ENCODE data around the gene SFSWAP.
"Not testable (repeated sequence)": the region's sequence is repeated elsewhere in the genome, so short reads cannot be mapped to it uniquely, and the experiment has no call there.

Gene SFSWAP

DNA sequence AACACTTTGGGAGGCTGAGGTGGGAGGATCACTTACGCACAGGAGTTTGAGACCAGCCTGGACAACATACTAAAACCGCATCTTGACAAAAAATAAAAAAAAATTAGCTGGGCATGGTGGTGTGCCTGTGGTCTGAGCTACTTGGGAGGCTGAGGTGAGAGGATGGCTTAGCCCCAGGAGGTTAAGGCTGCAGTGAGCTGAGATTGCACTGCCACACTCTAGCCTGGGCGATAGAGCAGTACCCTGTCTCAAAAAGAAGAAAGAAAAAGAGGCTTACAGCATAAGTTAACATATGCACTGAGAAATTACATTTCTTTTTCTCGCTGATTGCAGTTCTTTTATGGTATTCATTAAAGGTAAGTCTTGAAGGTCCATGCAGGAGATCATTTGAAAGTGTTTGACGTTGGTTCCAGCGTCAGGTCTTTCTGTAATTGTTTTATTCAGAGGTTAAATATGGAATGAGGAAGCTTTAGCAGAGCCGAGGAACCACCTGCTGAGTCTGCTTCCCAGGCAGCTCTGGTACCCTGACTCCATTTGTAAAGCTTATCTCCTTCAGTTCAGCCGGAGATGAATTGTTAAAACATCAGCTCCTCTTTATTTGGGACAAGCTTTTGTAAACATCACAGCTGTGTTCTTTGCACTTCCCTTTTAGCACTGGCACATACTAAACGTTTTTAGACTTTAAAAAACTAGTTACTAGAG, 18.5 kb downstream of the SFSWAP start:
- DNase-seq (ENCODE audit: insufficient read length, low spot score), result no peak
- FAIRE-seq, result no peak
- TF ChIP-seq POLR2A (IDR thresholded peaks at IDR 0.05; ENCODE audit: low read depth, low read length), result no peak

DNA sequence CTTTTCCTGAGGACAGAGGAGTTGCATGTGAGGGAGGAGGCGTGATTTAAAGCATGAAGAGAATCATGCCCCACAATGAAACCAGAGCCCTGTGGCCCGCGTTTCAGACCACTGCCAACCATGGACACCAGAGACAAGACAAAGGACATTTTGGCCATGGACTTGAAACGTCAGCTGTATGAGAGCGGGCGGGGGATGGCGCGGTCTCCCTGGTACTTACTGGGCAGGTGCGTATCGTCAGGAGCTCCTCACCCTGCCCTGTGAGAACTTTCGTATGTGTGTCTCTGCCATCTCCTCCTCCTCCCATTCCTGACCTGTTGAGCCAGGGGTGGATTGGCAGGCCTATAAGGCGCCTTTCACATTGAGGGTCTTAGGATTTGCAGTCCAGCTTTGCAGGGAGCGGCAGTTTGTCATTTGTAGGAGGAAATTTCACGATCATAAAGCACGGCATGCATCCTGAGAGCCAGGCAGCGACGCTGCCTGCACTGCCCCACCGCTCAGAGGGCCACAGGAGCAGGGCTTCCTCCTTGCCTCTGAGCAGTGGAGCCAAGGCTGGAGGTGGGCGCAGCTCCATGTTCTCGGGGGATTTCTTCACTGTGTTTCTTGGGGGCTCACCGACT, 22.2 kb downstream of the SFSWAP start:
- no peak for FAIRE-seq
- TF ChIP-seq POLR2A (IDR thresholded peaks at IDR 0.05; ENCODE audit: low read depth, low read length), result no peak
- no peak for DNase-seq (ENCODE audit: insufficient read length, low spot score)

DNA sequence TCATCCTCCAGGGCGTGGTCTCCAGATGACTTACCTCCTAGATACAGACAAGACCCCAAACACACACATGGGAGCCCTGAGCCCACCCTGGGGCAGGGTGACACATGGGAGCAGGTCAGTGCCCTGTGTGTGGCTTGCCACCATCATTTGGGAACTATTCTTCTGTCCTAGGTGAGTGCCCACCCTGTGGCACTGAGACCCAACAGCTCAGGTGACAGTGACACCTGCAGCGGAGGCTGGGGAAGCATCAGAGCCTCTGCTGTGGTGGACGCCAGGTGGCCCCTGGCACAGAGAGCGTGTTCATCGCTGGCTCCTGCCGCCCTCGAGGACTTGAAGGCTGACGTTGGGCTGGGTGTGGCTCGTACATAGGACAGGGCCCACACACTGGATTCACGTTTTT, 23.0 kb downstream of the SFSWAP start:
- TF ChIP-seq POLR2A (IDR thresholded peaks at IDR 0.05; ENCODE audit: low read depth, low read length), result no peak
- DNase-seq (ENCODE audit: insufficient read length, low spot score) (no peak), FAIRE-seq (no peak)

DNA sequence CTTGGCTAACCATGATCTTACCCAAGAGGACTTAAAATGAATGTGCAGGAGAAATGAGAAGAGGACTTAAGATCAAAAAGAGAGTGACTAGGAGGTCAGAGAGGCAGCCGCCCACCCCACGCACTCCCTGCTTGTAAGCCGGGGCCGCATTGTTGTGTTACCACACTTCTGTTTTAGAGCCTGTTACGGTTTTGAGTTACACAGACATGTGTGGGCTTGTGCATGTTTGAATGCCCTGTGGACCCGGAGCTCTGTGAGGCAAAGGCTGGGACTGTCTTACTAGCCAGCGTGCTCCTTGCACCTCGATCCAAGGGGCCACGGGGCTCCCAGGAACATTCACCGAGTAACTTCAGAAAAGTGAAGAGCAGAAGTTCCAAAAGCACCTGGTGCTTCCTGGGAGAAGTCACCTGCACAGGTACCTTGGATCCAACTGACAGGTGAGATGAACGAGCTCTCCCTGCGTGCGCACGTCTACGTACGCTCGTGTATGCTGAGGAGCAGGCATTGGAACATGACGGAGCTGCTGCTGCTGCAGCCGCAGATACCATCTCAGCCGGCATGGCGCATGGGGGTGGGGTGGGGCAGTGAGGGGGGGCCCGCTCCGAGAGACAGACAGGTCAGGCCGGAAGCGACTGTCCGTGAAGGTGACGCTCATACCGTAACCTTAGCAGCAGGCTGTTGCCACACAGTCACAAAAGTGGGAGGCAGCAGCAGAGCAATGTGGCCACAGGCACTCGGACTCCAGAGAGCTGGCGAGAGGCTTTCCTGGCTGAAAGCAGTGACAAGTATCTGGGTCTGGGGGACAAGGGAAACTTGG, 23.7 kb downstream of the SFSWAP start:
- no peak for TF ChIP-seq POLR2A (IDR thresholded peaks at IDR 0.05; ENCODE audit: low read depth, low read length)
- no peak for DNase-seq (ENCODE audit: insufficient read length, low spot score)
- no peak for FAIRE-seq

DNA sequence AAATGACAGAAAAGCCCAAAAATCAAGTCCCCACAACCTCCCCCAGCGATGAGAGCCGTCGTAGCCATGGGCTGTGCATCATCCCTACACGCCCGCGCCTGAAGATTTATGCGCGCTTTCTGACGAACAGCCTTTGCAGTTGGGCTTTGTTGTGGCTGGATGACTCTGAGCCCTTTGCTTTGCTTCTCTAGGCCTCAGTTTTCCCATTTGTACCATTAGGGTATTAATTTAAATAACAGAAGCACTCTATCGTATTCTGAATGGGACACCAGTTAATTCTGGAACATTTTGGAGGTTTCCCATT, 24.2 kb downstream of the SFSWAP start:
- TF ChIP-seq POLR2A (IDR thresholded peaks at IDR 0.05; ENCODE audit: low read depth, low read length), result no peak

DNA sequence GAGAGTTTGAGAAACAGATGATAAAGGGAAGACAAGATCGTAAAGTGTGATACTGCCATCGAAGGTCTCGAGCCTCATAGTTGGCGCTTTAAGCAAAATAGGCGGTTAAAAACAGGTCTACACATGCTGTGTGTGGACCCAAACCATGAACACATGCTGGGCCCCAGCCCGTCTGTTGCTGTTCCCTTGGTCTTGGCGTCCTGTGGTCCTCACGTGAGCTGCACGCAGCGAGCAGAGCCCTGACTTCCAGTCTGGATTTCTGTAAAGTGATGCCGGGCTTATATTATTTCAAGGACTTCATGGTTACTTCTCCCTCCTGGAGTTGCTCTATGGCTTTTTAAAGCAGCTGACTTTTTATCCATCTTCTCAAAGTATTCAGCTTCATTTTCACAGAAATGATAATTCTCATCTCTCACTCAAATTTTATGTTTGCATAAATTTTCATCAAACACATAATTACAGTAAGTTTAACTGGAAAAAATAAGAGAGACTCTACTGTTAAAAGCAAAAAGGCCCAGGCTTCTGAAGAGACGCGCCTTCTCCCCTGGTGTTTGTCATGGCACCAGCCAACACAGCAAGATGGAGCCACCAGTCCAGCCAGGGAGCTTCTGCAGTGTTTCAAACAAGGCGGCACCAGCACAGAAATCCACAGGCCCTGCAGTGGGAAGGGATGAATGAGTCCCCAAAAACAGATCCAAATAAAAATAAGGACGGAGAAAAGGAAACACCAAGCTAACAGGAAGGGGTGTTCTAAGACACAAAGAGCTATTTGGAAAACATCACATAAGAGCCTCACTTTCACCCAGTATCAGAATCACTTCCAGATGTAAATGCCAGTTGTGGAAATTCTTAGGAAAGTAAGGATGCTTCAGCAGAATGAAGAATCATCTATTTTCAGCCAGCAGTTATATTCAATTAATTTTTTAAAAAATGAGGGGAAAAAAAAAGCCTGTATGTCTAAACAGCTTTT, 24.9 kb downstream of the SFSWAP start:
- FAIRE-seq (no peak), DNase-seq (ENCODE audit: insufficient read length, low spot score) (no peak)
- no peak for TF ChIP-seq POLR2A (IDR thresholded peaks at IDR 0.05; ENCODE audit: low read depth, low read length)

More for the DNA sequence above, 24.2 kb downstream of the SFSWAP start:
- DNase-seq (ENCODE audit: insufficient read length, low spot score) (no peak), FAIRE-seq (no peak)

DNA sequence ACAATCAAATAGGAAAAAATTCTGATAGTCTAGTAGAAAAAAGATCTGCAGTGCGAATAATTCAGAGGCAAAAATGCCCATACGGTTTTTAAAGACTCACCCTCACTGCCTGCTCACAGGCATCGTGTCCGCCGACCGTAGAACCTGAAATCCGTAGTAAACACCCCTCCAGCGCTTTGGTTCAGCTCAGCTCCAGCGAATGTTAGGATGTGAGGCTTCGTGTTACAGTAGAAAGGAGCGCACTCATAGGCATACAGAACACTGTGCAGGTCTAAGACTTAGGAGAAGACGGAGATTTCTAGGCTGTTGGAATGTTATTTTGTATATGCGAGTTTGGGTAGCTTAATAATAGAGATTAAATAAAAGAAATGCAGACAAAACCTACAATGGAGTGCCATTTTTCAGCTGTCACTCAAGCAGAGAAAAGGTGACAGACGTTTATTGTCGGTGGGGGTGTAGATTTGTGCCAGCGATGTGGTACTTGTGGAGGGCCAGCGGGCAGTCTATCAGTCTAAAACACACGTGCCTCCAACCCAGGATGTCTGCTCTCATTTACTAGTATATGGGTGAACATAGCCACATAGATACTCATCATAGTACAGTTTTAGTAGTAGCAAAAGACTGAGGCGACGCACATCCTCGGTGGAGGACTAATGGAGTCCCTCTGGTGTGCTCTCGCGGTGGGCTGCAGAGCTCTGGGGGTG, 25.7 kb downstream of the SFSWAP start:
- TF ChIP-seq POLR2A (IDR thresholded peaks at IDR 0.05; ENCODE audit: low read depth, low read length), result no peak
- FAIRE-seq, result no peak
- no peak for DNase-seq (ENCODE audit: insufficient read length, low spot score)

DNA sequence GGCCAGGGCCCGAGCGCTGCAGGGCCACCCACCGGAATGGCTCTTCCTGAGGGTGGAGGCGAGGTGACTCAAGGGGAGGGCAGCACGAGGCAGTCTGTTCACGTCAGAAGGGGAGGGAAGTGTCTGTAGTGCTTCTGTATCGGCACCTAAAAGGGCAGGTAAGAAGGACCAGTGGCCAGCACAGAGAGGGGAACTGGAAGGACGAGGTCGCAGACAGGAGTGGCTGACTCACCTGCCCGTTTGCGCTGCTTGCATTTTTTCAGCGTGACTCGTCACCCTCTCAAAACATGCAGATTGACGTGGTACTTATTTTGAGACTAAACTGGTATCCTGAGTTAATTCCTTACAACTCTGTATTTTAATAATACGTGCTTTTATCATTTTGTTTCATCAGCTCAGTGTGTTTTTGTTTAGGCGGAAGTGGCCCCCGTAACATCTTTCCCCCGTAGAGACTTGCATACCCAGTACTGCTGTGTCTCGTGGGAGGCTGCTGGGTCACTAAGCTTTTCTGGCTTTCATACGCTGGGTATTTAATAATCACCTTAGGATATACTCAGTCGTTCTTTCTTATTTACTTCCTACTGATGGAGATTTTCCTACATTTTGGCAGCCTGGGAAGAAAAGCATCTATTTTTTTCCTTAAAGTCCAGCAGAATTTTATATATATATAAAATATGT, 26.4 kb downstream of the SFSWAP start:
- FAIRE-seq (peak; percentile 80), DNase-seq (ENCODE audit: insufficient read length, low spot score) (peak; percentile 84)
- no peak for TF ChIP-seq POLR2A (IDR thresholded peaks at IDR 0.05; ENCODE audit: low read depth, low read length)

DNA sequence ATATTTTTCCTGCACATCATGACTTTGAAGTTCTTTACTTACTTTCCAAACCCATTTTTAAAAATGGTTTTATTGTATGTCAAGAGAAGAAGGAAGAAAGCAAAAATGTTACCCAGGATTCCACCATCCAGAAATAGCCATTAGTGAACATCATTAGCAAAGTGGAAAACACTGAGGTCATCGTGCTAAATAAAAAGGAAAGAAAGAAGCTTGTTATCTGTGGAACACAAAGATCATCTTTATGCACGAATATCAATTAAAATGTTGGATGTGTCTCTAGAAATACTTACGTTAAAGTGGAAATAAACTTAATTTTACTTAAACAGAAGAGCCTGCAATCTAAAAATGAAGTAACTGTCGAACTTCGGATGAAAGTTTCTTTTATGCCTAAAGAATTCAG, 27.3 kb downstream of the SFSWAP start:
- no peak for TF ChIP-seq POLR2A (IDR thresholded peaks at IDR 0.05; ENCODE audit: low read depth, low read length)
- DNase-seq (ENCODE audit: insufficient read length, low spot score) (no peak), FAIRE-seq (no peak)

DNA sequence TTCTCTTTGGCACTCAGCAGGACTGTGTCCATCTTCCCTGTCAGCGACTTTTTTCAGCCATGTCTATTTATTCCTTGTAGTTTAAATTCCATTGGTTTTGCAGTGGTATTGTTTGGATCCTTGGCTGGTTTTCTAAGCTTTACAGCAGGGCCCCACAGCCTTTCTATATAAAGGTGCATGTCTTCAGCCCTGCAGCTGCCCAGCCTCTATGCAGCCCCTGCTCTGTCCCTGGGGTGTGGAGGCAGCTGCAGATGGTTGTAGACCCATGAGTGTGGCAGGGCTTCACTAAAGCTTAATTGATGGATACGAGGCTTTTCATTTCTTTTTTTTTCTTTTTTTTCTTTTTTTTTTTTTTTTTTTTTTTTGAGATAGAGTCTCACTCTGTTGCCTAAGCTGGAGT, 29.7 kb downstream of the SFSWAP start:
- FAIRE-seq, result no peak
- TF ChIP-seq POLR2A (IDR thresholded peaks at IDR 0.05; ENCODE audit: low read depth, low read length), result no peak
- no peak for DNase-seq (ENCODE audit: insufficient read length, low spot score)

DNA sequence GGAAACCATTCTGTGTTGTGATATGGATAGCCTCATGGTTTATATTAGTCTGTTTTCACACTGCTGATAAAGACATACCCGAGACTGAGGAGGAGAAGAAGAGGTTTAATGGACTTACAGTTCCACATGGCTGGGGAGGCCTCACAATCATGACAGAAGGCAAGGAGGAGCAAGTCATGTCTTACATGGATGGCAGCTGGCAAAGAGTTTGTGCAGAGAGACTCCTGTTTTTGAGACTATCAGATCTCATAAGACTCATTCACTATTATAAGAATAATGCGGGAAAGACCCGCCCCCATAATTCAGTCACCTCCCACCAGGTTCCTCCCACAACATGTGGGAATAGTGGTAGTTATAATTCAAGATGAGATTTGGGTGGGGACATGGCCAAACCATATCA, 31.9 kb downstream of the SFSWAP start:
- not testable (repeated sequence) for FAIRE-seq; DNase-seq (ENCODE audit: insufficient read length, low spot score)

DNA sequence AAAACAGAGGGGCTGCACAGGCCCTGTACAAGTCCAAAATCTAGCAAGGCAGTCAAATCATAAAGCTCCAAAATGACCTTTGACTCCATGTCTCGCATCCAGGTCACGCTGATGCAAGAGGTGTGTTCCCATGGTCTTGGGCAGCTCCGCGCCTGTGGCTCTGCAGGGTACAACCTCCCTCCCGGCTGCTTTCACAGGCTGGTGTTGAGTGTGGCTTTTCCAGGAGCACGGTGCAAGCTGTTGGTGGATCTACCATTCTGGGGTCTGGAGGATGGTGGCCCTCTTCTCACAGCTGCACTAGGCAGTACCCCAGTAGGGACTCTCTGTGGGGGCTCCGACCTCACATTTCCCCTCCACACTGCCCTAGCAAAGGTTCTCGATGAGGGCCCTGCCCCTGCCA, 32.5 kb downstream of the SFSWAP start:
- not testable (repeated sequence) for FAIRE-seq; DNase-seq (ENCODE audit: insufficient read length, low spot score)

DNA sequence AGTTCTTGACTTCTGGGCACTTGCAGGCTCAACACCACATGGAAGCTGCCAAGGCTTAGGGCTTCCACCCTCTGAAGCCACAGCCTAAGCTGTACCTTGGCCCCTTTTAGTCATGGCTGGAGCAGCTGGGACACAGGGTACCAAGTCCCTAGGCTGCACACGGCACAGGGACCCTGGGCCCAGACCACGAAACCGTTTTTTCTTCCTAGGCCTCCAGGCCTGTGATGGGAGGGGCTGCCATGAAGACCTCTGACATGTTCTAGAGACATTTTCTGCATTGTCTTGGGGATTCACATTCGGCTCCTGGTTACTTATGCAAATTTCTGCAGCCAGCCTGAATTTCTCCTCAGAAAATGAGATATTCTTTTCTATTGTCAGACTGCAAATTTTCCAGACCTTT, 33.0 kb downstream of the SFSWAP start:
- not testable (repeated sequence) for DNase-seq (ENCODE audit: insufficient read length, low spot score); FAIRE-seq

DNA sequence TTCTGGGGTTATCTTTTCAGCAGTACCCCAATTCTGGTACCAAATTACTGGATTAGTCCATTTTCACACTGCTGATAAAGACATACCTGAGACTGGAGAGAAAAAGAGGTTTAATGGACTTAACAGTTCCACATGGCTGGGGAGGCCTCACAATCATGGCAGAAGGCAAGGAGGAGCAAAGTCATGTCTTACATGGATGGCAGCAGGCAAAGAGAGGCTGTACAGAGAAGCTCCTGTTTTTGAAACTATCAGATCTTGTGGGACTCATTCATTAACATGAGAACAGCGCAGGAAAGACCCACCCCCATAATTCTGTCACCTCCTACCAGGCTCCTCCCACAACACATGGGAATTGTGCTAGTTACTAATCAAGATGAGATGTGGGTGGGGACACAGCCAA, 33.8 kb downstream of the SFSWAP start:
- DNase-seq (ENCODE audit: insufficient read length, low spot score); FAIRE-seq: not testable (repeated sequence)
